WERI-Rb-1 (cell line): ENCODE data around the gene CTNND1.

Experiments used
- DNase-seq: peaks from one replicate; pipeline ENCODE4 v3.0.0-alpha.2; 2020
- H3K27ac ChIP-seq: fragments of 250-450 bp; sonication (Bioruptor Pico); 2 replicates; pipeline ENCODE4 v1.5.1; 2020; ENCODE audit warnings: mild to moderate bottlenecking, moderate library complexity
- H3K27me3 ChIP-seq: fragments of 250-450 bp; sonication (Bioruptor Pico); 2 replicates; pipeline ENCODE4 v1.5.1; 2021; ENCODE audit warnings: mild to moderate bottlenecking, low read depth, moderate library complexity; ENCODE audit not compliant: insufficient read depth, severe bottlenecking
- H3K36me3 ChIP-seq: fragments of 250-450 bp; sonication (Bioruptor Pico); 2 replicates; pipeline ENCODE4 v1.5.1; 2020; ENCODE audit warnings: mild to moderate bottlenecking, moderate library complexity
- H3K4me3 ChIP-seq: 2 replicates; pipeline ENCODE4 v1.5.1; 2011; ENCODE audit warnings: low read depth, mild to moderate bottlenecking, control low read depth, low read length
- H3K9me3 ChIP-seq: fragments of 250-450 bp; sonication (Bioruptor Pico); 2 replicates; pipeline ENCODE4 v1.5.1; 2021; ENCODE audit warnings: mild to moderate bottlenecking, moderate library complexity; ENCODE audit not compliant: severe bottlenecking
- TF ChIP-seq, protein P1 (sequence below): IDR thresholded peaks from 2 replicates; pipeline ENCODE4 v1.5.1; 2011; ENCODE audit warnings: low read depth, mild to moderate bottlenecking, control low read depth, inconsistent platforms, low read length

CTNND1 gene

DNA sequence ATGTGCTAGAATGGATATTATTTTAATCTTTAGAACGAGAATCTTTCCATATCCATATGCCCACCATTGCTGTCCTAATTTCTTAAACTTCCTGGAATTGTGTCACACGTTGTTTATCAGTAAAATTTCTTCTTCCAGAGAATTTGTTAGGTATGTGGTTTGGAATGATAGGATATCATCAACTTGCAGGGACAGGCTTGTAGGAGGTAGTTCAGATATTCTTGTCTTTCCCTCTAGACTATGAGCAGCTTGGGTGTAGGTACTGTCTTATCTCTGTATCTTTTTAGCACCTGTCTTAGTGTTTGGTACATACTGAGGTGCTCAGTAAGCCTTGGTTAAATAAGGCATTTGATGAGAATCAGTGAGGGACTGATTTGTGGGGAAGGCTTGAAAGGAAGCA, 3.4 kb downstream of the CTNND1 start:
- Histone ChIP-seq H3K27me3 (no peaks in the 10 kb centered on the region), H3K9me3 (no peaks in the 10 kb centered on the region), H3K36me3 (no peaks in the 10 kb centered on the region), H3K4me3 (no peak overlapping the region), H3K27ac (no peak overlapping the region)
- DNase-seq, result no peak
- TF ChIP-seq, protein P1, sequence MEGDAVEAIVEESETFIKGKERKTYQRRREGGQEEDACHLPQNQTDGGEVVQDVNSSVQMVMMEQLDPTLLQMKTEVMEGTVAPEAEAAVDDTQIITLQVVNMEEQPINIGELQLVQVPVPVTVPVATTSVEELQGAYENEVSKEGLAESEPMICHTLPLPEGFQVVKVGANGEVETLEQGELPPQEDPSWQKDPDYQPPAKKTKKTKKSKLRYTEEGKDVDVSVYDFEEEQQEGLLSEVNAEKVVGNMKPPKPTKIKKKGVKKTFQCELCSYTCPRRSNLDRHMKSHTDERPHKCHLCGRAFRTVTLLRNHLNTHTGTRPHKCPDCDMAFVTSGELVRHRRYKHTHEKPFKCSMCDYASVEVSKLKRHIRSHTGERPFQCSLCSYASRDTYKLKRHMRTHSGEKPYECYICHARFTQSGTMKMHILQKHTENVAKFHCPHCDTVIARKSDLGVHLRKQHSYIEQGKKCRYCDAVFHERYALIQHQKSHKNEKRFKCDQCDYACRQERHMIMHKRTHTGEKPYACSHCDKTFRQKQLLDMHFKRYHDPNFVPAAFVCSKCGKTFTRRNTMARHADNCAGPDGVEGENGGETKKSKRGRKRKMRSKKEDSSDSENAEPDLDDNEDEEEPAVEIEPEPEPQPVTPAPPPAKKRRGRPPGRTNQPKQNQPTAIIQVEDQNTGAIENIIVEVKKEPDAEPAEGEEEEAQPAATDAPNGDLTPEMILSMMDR, result no peak

DNA sequence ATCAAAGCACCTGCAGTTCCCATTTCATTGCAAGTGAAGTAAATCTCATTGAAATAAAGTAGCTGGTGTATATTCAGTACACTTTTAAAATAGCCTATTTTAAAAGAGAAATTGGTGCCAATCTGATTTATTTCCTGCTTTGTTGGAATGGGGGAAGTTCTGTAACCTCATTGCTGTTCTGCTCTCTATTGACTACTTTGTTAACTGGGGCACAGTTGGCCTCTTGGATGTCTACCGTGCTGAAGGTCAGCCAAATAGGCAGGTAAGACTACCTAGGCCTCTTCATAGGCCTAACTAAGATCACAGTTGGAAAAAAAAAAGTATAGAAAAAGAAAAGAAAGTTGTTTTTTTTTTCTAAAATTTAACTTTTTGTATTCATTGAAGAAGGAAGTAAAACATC, 9.2 kb downstream of the CTNND1 start:
- no peak for DNase-seq
- Histone ChIP-seq H3K4me3 (no peak overlapping the region), H3K9me3 (no peaks in the 10 kb centered on the region), H3K27me3 (no peaks in the 10 kb centered on the region), H3K27ac (no peak overlapping the region), H3K36me3 (no peaks in the 10 kb centered on the region)
- TF ChIP-seq, protein P1, result no peak

DNA sequence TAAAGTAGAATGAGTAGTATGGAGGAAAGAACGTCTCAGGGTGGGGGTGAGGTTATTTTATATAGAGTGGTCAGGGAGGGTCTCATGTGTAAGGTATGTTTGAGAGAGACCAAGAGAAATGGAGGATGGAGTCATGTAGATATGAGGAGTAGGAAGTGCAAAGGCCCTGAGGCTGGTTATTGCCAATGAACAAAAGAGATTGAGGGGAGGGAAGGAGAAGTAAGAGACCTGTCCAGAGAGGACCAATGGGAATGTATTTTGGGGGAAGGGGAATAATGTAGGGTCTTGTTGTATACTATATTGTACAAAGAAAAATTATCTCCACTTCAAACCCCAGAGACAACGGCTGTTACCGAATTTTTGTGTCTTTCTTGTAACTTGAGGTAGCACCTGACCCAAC, 9.8 kb downstream of the CTNND1 start:
- H3K27me3 ChIP-seq, result no peaks in the 10 kb centered on the region
- no peaks in the 10 kb centered on the region for H3K36me3 ChIP-seq
- no peak overlapping the region for H3K27ac ChIP-seq
- no peak overlapping the region for H3K4me3 ChIP-seq
- no peaks in the 10 kb centered on the region for H3K9me3 ChIP-seq
- no peak for DNase-seq
- TF ChIP-seq, protein P1, result no peak

DNA sequence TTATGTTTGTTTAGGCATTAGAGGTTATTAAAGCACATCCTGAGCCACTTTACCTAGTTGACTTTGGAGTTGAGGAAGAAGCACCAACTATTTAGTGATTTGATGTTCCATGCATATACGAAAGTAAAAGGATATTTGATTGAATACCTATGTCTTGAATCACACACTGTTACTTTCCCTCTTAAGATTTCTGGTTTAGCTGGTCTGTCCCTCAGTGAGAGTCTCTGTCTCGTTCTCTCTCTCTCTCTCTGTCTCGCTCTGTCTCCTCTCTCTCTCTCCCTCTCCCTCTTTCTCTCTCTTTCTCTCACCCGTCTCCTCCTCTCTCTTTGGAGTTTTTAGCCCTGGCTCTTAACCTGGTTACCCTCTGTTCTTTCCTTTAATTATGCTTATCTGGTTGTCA, 11.0 kb downstream of the CTNND1 start:
- H3K36me3 ChIP-seq, result no peaks in the 10 kb centered on the region
- no peak overlapping the region for H3K4me3 ChIP-seq
- DNase-seq, result no peak
- TF ChIP-seq, protein P1, result no peak
- no peaks in the 10 kb centered on the region for H3K27me3 ChIP-seq
- no peaks in the 10 kb centered on the region for H3K9me3 ChIP-seq
- no peak overlapping the region for H3K27ac ChIP-seq

DNA sequence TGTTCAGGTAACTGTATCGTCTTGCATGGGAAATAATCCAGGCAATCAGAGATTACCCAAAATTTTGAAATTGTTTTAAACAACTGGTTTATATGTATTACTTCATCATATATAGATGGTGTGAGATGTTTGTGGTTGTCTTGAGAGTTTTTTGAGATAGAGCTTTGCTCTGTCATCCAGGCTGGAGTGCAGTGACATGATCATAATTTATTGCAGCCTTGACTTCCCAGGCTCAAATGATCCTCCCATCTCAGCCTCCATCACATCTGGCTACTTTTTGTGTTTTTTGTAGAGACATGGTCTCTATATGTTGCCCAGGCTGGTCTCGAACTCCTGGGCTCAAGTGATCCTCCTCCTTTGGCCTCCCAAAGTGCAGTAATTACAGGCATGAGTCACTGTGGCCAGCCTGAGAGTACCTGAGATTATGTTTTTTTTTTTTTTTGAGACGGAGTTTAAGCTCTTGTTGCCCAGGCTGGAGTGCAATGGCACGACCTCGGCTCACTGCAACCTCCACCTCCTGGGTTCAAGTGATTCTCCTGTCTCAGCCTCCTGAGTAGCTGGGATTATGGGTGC, 11.5 kb downstream of the CTNND1 start:
- DNase-seq, result no peak
- H3K27ac ChIP-seq, result no peak overlapping the region
- no peaks in the 10 kb centered on the region for H3K36me3 ChIP-seq
- no peaks in the 10 kb centered on the region for H3K27me3 ChIP-seq
- TF ChIP-seq, protein P1, result no peak
- H3K4me3 ChIP-seq, result no peak overlapping the region
- H3K9me3 ChIP-seq, result no peaks in the 10 kb centered on the region

DNA sequence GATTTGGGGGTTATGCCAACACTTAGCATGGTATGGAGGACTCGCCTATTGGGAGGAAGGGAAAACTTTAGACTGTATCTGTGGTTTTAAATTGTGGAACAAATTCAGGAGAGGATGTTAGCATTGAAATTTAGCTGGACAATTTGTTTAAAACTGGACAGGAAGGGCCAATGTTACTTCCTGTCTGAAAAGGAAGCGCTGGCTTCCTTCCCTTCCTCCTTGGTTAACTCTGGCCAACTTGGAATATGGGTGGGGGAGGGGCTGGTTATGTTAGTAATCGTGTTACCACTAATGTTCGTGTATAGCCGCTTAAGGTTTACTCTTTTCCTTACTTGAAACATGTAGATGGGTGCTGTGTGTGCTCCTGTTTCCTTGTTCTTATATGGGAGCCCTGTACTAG, 13.9 kb downstream of the CTNND1 start:
- TF ChIP-seq, protein P1, result no peak
- H3K36me3 ChIP-seq, result no peaks in the 10 kb centered on the region
- no peak overlapping the region for H3K27ac ChIP-seq
- H3K4me3 ChIP-seq, result no peak overlapping the region
- DNase-seq, result no peak
- H3K9me3 ChIP-seq, result no peaks in the 10 kb centered on the region
- H3K27me3 ChIP-seq, result no peaks in the 10 kb centered on the region
